Stimulated activated CD4-positive, alpha-beta T cell treated with anti-CD3 and anti-CD28 coated beads, TNF-alpha, amount 100 ng/mL, for 1 hour (primary cell): Measurements from ENCODE around the gene DHX38.

Source experiments
- DNase-seq, 3 donors: peaks; one replicate each; pipeline ENCODE4 v3.0.0-alpha.2; 2020; ENCODE audit warnings: low read depth in 3 of 3, low spot score in 1 of 3

DHX38 gene

GRCh38 chr16:72083778-72084404 is 9.8 kb upstream of the DHX38 start:
- no peak for DNase-seq

GRCh38 chr16:72084445-72084844 is 9.2 kb upstream of the DHX38 start:
- no peak for DNase-seq

GRCh38 chr16:72085002-72085401 is 8.6 kb upstream of the DHX38 start:
- no peak for DNase-seq

- DNase-seq: no peak
Measured at GRCh38 chr16:72091217-72091616, 2.4 kb upstream of the DHX38 start.

- DNase-seq: no peak
Measured at GRCh38 chr16:72092832-72093447, 707 bp upstream of the DHX38 start.

GRCh38 chr16:72094266-72094610 is 591 bp downstream of the DHX38 start:
- no peak for DNase-seq

- DNase-seq: no peak
Measured at GRCh38 chr16:72098936-72099335, 5.3 kb downstream of the DHX38 start.

GRCh38 chr16:72099377-72099818 is 5.8 kb downstream of the DHX38 start:
- no peak for DNase-seq

- no peak for DNase-seq
Measured at GRCh38 chr16:72101195-72101594, 7.5 kb downstream of the DHX38 start.

GRCh38 chr16:72104905-72105304 is 11.3 kb downstream of the DHX38 start:
- no peak for DNase-seq

- no peak for DNase-seq
Measured at GRCh38 chr16:72105978-72106377, 12.3 kb downstream of the DHX38 start.

- DNase-seq: no peak
Measured at GRCh38 chr16:72107371-72107770, 13.7 kb downstream of the DHX38 start.

GRCh38 chr16:72108353-72109102 is 14.9 kb downstream of the DHX38 start:
- DNase-seq: no peak

GRCh38 chr16:72109300-72109699 is 15.7 kb downstream of the DHX38 start:
- DNase-seq: no peak

GRCh38 chr16:72109966-72110530 is 16.4 kb downstream of the DHX38 start:
- no peak for DNase-seq

GRCh38 chr16:72110662-72111615 is 17.3 kb downstream of the DHX38 start:
- DNase-seq: no peak

GRCh38 chr16:72111657-72112451 is 18.2 kb downstream of the DHX38 start:
- DNase-seq: no peak

- no peak for DNase-seq
Measured at GRCh38 chr16:72112452-72112792, 18.8 kb downstream of the DHX38 start.

GRCh38 chr16:72112906-72113615 is 19.4 kb downstream of the DHX38 start:
- no peak for DNase-seq

- DNase-seq: no peak
Measured at GRCh38 chr16:72113616-72113945, 19.9 kb downstream of the DHX38 start.
